ENCODE results near the gene ECPAS.

DNA sequence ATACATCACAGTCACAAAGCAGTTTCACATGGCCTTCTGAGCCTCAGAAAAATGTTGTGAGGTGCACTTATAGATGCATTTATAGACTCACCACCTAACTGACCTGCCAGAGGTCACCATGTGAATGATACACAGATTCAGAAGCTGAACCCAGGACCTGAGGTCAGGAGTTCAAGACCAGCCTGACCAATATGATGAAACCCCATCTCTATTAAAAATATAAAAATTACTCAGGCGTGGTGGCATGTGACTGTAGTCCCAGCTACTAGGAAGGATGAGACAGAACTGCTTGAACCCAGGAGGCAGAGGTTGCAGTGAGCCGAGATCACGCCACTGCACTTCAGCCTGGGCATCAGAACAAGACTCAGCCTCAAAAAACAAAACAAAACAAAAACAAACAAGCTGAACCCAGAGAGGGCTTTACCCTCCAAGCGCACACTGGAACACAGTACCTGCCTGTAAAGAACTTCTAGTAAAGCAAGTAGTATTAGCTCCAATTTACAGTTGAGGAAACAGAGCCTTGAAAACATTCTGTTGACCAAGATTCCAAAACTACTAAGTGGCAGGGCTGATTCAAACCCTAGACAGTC is 16.3 kb downstream of the ECPAS start:
- no peak for TF ChIP-seq EP300 (IDR thresholded peaks at IDR 0.05)
- TF ChIP-seq, protein P1, sequence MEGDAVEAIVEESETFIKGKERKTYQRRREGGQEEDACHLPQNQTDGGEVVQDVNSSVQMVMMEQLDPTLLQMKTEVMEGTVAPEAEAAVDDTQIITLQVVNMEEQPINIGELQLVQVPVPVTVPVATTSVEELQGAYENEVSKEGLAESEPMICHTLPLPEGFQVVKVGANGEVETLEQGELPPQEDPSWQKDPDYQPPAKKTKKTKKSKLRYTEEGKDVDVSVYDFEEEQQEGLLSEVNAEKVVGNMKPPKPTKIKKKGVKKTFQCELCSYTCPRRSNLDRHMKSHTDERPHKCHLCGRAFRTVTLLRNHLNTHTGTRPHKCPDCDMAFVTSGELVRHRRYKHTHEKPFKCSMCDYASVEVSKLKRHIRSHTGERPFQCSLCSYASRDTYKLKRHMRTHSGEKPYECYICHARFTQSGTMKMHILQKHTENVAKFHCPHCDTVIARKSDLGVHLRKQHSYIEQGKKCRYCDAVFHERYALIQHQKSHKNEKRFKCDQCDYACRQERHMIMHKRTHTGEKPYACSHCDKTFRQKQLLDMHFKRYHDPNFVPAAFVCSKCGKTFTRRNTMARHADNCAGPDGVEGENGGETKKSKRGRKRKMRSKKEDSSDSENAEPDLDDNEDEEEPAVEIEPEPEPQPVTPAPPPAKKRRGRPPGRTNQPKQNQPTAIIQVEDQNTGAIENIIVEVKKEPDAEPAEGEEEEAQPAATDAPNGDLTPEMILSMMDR (IDR thresholded peaks at IDR 0.05), result no peak

Measured in suprapubic skin (tissue), 3 donors.